DND-41 (cell line): ENCODE measurements around the gene DAB1.

Experiments
- ATAC-seq: fragments of 200-7000 bp; cut with Tn5 transposase; 3 replicates; pipeline ENCODE4 v1.9.1; 2021; ENCODE audit warnings: low read depth; ENCODE audit not compliant: insufficient read depth
- DNase-seq: peaks from one replicate; pipeline ENCODE4 v3.0.0-alpha.2; 2020
- H2AFZ ChIP-seq: 2 replicates; pipeline ENCODE4 v1.6.0; 2012; ENCODE audit warnings: low read depth, low read length
- H3K27ac ChIP-seq: 2 replicates; pipeline ENCODE4 v1.5.1; 2012; ENCODE audit warnings: low read length, inconsistent platforms
- H3K27me3 ChIP-seq: fragments of 200-600 bp; sonication (generic); 2 replicates; pipeline ENCODE4 v1.6.0; 2012; ENCODE audit warnings: low read length, mild to moderate bottlenecking, inconsistent platforms; ENCODE audit not compliant: insufficient read depth, poor library complexity
- H3K36me3 ChIP-seq: 2 replicates; pipeline ENCODE4 v1.5.1; 2012; ENCODE audit warnings: low read length, inconsistent platforms; ENCODE audit not compliant: insufficient read depth
- H3K4me1 ChIP-seq: 2 replicates; pipeline ENCODE4 v1.5.1; 2012; ENCODE audit warnings: mild to moderate bottlenecking, low read length; ENCODE audit not compliant: insufficient read depth
- H3K4me2 ChIP-seq: 2 replicates; pipeline ENCODE4 v1.6.0; 2012; ENCODE audit warnings: mild to moderate bottlenecking, moderate library complexity, low read length, inconsistent platforms; ENCODE audit not compliant: insufficient read depth
- H3K4me3 ChIP-seq, 2 experiments: fragments of 200-600 bp in 1 of 2; shearing (Covaris generic) in 1 of 2; 2 replicates each; pipeline ENCODE4 v1.5.1; 2012 to 2016; ENCODE audit warnings: inconsistent platforms in 2 of 2, low read length in 2 of 2, mild to moderate bottlenecking in 2 of 2, low read depth in 1 of 2, moderate library complexity in 1 of 2
- H3K79me2 ChIP-seq: 2 replicates; pipeline ENCODE4 v1.6.0; 2012; ENCODE audit warnings: low read length, inconsistent platforms; ENCODE audit not compliant: insufficient read depth
- H3K9ac ChIP-seq: 2 replicates; pipeline ENCODE4 v1.6.0; 2012; ENCODE audit warnings: low read depth, mild to moderate bottlenecking, inconsistent platforms, low read length, moderate library complexity
- H3K9me3 ChIP-seq: 2 replicates; pipeline ENCODE4 v1.5.1; 2012; ENCODE audit warnings: low read length, moderate library complexity, mild to moderate bottlenecking, inconsistent platforms; ENCODE audit not compliant: insufficient read depth, severe bottlenecking
- H4K20me1 ChIP-seq: 2 replicates; pipeline ENCODE4 v1.6.0; 2012; ENCODE audit warnings: low read length; ENCODE audit not compliant: insufficient read depth
- CTCF ChIP-seq: IDR thresholded peaks from 2 replicates; pipeline ENCODE4 v1.5.1; 2012; ENCODE audit warnings: borderline replicate concordance, low read length, moderate library complexity, mild to moderate bottlenecking; ENCODE audit not compliant: poor library complexity, severe bottlenecking; ENCODE audit errors: extremely low read depth
- EZH2 ChIP-seq: IDR thresholded peaks from 3 replicates; pipeline ENCODE4 v1.6.1; 2012; ENCODE audit warnings: borderline replicate concordance, low read depth, mild to moderate bottlenecking, moderate library complexity, low read length, inconsistent platforms; ENCODE audit not compliant: severe bottlenecking

The DAB1 gene

GRCh38 chr1:57019236-57019839 is 404.5 kb downstream of the DAB1 start:
- ATAC-seq (no peak), DNase-seq (no peak)
- no peaks in the 10 kb centered on the region for H3K9me3 ChIP-seq
- no peak overlapping the region for H3K27ac ChIP-seq
- no peaks in the 10 kb centered on the region for H4K20me1 ChIP-seq
- no peaks in the 10 kb centered on the region for H3K79me2 ChIP-seq
- H3K4me2 ChIP-seq = no peak overlapping the region
- no peak overlapping the region for H2AFZ ChIP-seq
- H3K27me3 ChIP-seq = no peaks in the 10 kb centered on the region
- no peaks in the 10 kb centered on the region for H3K4me1 ChIP-seq
- no peak overlapping the region for H3K4me3 ChIP-seq
- no peaks in the 10 kb centered on the region for H3K36me3 ChIP-seq
- no peak overlapping the region for H3K9ac ChIP-seq
- TF ChIP-seq CTCF = no peak
- no peak for TF ChIP-seq EZH2

- H3K4me3 ChIP-seq = no peak overlapping the region
- no peaks in the 10 kb centered on the region for H3K36me3 ChIP-seq
- H3K27me3 ChIP-seq = no peaks in the 10 kb centered on the region
- no peak overlapping the region for H2AFZ ChIP-seq
- H3K4me1 ChIP-seq = no peaks in the 10 kb centered on the region
- ATAC-seq (no peak), DNase-seq (no peak)
- no peak for TF ChIP-seq CTCF
- no peak for TF ChIP-seq EZH2
- no peaks in the 10 kb centered on the region for H3K9me3 ChIP-seq
- H3K4me2 ChIP-seq = no peak overlapping the region
- no peaks in the 10 kb centered on the region for H4K20me1 ChIP-seq
- H3K27ac ChIP-seq = no peak overlapping the region
- no peaks in the 10 kb centered on the region for H3K79me2 ChIP-seq
- H3K9ac ChIP-seq = no peak overlapping the region
These were observed 405.7 kb downstream of the DAB1 start for GRCh38 chr1:57018119-57018518.

- Histone ChIP-seq H3K4me3 (no peak overlapping the region), H3K36me3 (no peaks in the 10 kb centered on the region), H2AFZ (no peak overlapping the region), H3K9ac (no peak overlapping the region), H3K79me2 (no peaks in the 10 kb centered on the region), H3K27ac (no peak overlapping the region), H3K4me2 (no peak overlapping the region), H3K4me1 (no peaks in the 10 kb centered on the region), H3K9me3 (no peaks in the 10 kb centered on the region), H3K27me3 (no peaks in the 10 kb centered on the region), H4K20me1 (no peaks in the 10 kb centered on the region)
- TF ChIP-seq EZH2 = no peak
- TF ChIP-seq CTCF = peak; percentile 37
- DNase-seq = peak; percentile 7
- ATAC-seq = no peak
These were observed 406.1 kb downstream of the DAB1 start for GRCh38 chr1:57017717-57018116.
